ENCODE data around the gene FSTL4. TPM values are rescaled to one million over a fixed set of nuclear protein-coding genes. Genes with fewer than 3 reads are reported as not detected.

FSTL4 gene
- total RNA-seq, 1 donor from 2014 or later, result not detected

- intact Hi-C loops (cut with micrococcal nuclease), result no loop called here
- ATAC-seq, result no peak
- DNase-seq, result no peak
Measured at GRCh38 chr5:133524666-133525065, 87.7 kb downstream of the FSTL4 start.

GRCh38 chr5:133523961-133524586, 88.3 kb downstream of the FSTL4 start:
- DNase-seq (no peak), ATAC-seq (no peak)
- intact Hi-C loops (cut with micrococcal nuclease), result no loop called here

- ATAC-seq, result no peak
- no peak for DNase-seq
- intact Hi-C loops (cut with micrococcal nuclease), result no loop called here
Measured at GRCh38 chr5:133523013-133523658, 89.2 kb downstream of the FSTL4 start.

DNA sequence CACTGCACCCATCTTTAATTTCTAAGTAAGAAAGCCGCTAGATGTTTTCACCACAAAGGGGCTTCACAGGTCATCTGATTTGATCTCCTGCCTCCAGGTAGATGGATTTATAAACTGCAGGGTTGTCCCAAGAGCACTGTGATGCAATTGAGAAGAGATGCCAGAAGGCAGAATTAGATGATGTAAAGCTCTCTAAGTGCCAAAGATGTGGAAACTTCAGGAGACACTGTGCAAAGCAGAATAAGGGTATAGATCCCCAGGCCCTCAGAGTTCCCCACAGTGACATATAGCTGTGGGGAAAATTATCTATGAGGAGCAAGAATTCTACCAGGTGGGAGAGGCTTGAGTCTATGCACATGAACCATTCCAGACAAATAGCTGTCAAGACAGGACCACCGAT, 90.5 kb downstream of the FSTL4 start:
- DNase-seq (no peak), ATAC-seq (no peak)
- intact Hi-C loops (cut with micrococcal nuclease), result no loop called here

DNA sequence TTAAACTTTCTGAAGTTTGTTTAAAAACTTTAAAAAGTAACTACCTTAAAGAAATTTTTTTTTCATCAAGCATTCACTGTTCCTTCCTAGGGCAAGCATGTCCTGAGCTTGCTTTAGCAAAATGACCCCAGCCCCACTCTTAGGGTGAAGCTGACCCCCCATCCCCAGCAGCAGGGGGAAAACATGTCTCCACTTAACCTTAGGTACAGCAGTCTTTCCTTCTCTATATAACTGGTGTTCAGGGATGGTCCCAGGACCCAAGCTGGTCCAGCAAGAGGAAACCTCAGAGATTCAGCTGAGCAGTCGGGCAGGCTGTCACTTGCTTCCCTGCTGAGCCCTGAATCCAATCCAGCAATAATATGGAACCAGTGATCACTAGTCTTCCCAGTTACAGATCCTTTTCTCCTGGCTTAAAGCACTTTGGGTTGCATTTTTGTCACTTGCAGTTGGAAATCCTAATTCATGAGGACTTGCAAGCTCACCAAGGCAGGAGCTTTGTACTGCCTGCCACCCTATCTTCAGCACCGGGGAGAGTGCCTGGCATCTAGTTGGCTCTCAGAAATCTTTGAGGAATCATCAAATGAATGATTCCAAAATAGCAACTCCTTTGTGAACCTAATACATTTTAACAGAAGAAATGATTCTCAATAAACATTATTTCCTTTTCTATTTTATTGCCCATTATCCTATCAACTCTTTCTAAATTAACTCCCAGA, 91.2 kb downstream of the FSTL4 start:
- DNase-seq (no peak), ATAC-seq (no peak)
- intact Hi-C loops (cut with micrococcal nuclease), result no loop called here

GRCh38 chr5:133520062-133520461, 92.3 kb downstream of the FSTL4 start:
- DNase-seq, result no peak
- intact Hi-C loops (cut with micrococcal nuclease), result no loop called here
- ATAC-seq, result no peak

- intact Hi-C loops (cut with micrococcal nuclease), result no loop called here
- no peak for DNase-seq
- no peak for ATAC-seq
Measured at GRCh38 chr5:133519191-133519590, 93.2 kb downstream of the FSTL4 start.

DNA sequence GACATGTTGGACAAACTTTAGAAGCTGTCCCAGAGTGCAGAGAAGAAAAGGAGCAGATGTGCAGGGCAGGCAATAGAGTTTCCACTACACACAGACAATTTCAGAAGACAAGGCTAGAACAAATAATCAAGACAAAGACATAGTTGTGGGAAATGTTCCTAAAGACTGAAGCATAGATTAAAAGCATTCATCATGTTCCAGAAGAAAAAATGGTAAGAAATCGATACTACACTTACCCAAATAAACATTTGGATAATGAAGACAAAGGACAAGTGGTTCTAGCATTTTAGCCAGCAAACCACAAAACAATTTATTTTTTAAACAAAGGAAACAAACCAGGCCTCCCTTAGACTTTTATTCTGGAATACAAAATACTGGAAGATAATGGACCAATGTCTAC, 97.9 kb downstream of the FSTL4 start:
- ATAC-seq, result no peak

DNA sequence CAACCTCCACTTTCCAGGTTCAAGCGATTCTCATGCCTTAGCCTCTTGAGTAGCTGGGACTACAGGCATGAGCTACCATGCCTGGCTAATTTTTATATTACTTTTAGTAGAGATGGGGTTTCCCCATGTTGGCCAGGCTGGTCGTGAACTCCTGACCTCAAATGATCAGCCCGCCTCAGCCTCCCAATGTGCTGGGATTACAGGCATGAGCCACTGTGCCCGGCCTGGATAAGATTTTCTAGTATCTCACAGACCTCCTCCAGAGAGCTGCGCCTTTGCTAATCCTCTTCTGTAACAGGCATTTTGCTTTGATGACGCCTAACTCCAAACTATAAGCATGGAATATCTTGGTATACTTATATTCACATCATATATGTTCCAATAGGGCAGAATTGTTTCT, 99.4 kb downstream of the FSTL4 start:
- ATAC-seq, result no peak
- intact Hi-C loops (cut with micrococcal nuclease), result no loop called here
- no peak for DNase-seq

More for the DNA sequence above, 97.9 kb downstream of the FSTL4 start:
- no peak for DNase-seq
- intact Hi-C loops (cut with micrococcal nuclease), result no loop called here

DNA sequence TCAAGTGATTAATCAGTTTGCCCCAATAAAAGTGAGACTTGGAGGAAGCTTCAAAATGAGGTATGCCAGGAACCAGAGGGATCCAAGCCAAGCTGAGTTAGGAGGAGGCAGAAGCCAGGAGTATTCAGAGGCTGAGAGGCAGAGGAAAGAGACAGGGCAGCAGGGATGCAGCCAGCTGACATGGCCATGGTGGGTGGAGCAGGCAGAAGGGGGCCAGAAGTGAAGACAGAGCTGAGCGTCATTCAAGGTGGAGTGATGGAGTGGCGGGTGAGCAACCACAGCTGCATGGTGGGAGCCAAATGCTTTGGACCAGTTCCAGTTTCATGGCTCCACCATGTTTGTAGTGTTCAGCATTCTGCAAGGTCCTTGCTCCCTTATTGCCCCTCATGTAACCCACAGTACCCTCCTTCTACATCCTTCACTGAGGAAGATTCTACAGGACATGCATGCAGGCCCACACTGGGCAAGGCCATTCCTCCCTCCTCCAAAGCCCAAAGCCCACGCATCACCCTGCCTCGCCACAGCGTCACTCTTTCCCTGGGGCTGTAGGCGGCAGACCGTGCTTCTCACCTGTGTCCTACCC, 100.6 kb downstream of the FSTL4 start:
- intact Hi-C loops (cut with micrococcal nuclease), result no loop called here
- ATAC-seq (no peak), DNase-seq (no peak)

DNA sequence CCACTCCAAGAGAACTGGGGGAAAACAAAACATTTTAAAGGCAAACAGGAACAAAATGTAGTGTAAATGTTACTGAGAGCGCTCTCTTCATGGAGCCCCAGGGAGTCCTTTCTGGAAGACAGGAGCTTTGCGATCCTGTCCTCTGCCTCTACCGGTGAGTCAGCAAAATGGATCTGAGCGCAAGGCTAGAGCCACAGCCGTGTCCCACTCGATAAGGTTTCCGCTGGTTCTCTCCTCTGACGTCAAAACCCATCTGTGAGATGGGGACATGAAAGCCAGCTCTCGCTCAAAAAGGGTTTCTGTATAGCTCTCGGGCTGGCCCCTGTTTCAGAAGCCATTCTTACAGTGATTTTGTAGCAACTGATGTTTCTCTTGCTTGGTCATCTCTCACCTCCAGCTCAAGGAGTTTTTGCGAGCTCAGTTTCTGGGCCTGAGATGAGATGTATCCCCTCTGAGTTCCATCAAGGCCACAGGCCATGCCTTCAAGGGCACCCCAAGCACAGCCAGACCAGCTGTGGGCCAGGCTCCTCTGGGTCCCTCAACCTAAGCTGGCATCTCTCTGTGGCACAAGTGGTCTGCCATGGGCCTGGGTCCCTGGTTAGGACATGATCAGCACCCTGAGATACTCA, 101.6 kb downstream of the FSTL4 start:
- DNase-seq (no peak), ATAC-seq (no peak)
- intact Hi-C loops (cut with micrococcal nuclease), result no loop called here

DNA sequence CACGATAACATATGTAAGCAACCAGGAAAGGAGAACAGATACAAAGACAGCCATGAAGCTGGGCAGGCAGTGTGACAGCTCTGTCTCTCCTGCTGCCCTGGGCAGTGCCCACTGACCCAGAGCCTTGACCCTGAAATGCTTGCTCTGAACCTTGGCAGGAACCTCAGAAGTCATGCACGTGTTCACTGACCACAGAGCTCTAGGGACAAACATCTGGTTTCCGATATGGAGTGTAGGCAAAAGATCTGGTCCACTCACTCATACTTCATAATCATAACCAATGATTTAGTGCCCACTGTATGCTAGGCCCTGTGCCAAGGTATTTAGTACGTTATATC, 102.6 kb downstream of the FSTL4 start:
- DNase-seq (no peak), ATAC-seq (no peak)
- intact Hi-C loops (cut with micrococcal nuclease), result no loop called here

DNA sequence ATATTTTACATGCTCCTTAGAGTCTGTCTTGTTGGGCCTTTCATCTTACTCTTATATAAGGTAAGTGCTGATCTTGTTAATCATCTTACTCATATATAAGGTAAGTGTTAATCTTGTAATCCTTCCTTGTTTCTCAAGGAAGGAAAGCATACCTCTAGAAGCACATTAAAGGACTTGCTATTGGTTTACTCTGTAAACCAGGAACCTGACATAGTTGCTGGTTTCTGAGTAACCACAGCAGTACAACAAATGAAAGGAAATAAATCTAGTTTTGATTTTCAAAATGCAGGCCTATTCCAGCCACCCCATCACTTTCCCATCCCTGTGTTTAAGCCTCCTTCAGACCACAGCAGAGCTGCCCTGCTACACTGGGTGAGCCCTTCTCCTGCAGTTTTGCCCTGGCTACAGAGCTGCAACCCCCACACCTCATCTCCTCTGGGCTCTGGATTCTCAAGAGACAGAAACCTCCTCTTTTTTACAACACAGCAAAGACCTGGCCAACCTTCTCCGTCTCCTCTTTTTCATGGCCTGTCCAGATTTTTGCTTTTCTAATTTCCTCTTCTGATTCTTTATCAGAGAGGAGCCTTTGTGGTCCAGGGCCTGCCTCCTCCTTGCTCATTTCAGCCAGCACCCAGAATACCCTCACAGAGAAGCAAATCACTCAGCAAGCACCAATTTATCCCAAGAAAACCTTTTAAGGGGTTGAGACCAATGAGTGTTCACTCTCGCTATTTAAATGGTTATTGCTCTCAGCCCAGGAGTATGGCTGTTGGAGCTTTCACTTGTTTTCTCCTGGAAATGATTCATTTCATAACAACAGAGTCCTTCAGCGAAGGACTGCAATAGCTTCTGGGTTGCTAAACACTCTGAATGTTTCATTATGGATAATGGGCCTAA, 103.2 kb downstream of the FSTL4 start:
- no peak for ATAC-seq
- intact Hi-C loops (cut with micrococcal nuclease), result no loop called here
- no peak for DNase-seq

GRCh38 chr5:133508331-133508730, 104.0 kb downstream of the FSTL4 start:
- no peak for DNase-seq
- ATAC-seq, result no peak
- intact Hi-C loops (cut with micrococcal nuclease), result no loop called here

- intact Hi-C loops (cut with micrococcal nuclease), result no loop called here
- DNase-seq, result no peak
- ATAC-seq, result no peak
Measured at GRCh38 chr5:133506181-133506580, 106.2 kb downstream of the FSTL4 start.

GRCh38 chr5:133503511-133503910, 108.8 kb downstream of the FSTL4 start:
- no peak for DNase-seq
- intact Hi-C loops (cut with micrococcal nuclease), result no loop called here

GRCh38 chr5:133499895-133500294, 112.4 kb downstream of the FSTL4 start:
- intact Hi-C loops (cut with micrococcal nuclease), result no loop called here
- no peak for ATAC-seq
- DNase-seq, result no peak

More at GRCh38 chr5:133503511-133503910, 108.8 kb downstream of the FSTL4 start:
- no peak for ATAC-seq

- DNase-seq, result no peak
- ATAC-seq, result no peak
- intact Hi-C loops (cut with micrococcal nuclease), result no loop called here
Measured at GRCh38 chr5:133497608-133498348, 114.6 kb downstream of the FSTL4 start.

Measured in left ventricle myocardium superior (tissue), 1 donor.